ENCODE results near the gene ADORA2A.

Gene ADORA2A

GRCh38 chr22:24394254-24394653 lies 33.1 kb upstream of the ADORA2A start:
- Histone ChIP-seq H3K4me1 (ENCODE audit: insufficient read depth, low read length) (no peaks in the 10 kb centered on the region), H3K36me3 (ENCODE audit: insufficient read depth, low read length) (no peaks in the 10 kb centered on the region), H3K9ac (ENCODE audit: low read depth, low read length) (no peak overlapping the region), H3K9me3 (ENCODE audit: control insufficient read depth, insufficient read depth, low read length) (no peaks in the 10 kb centered on the region)

- no peaks in the 10 kb centered on the region; the same call in 1 of the 2 replicates for H3K36me3 ChIP-seq (ENCODE audit: insufficient read depth, low read length)
- H3K9ac ChIP-seq (ENCODE audit: low read depth, low read length) = no peak overlapping the region
- no peaks in the 10 kb centered on the region for H3K9me3 ChIP-seq (ENCODE audit: control insufficient read depth, insufficient read depth, low read length)
- no peaks in the 10 kb centered on the region for H3K4me1 ChIP-seq (ENCODE audit: insufficient read depth, low read length)
These were observed 29.0 kb upstream of the ADORA2A start for GRCh38 chr22:24398409-24398808.

GRCh38 chr22:24400034-24400725 lies 27.2 kb upstream of the ADORA2A start:
- Histone ChIP-seq H3K4me1 (ENCODE audit: insufficient read depth, low read length) (no peaks in the 10 kb centered on the region), H3K36me3 (ENCODE audit: insufficient read depth, low read length) (peaks cover 5% of the 10 kb centered on the region; the same call in 1 of the 2 replicates), H3K9me3 (ENCODE audit: control insufficient read depth, insufficient read depth, low read length) (no peaks in the 10 kb centered on the region; the same call in 1 of the 2 replicates), H3K9ac (ENCODE audit: low read depth, low read length) (no peak overlapping the region)

GRCh38 chr22:24400726-24401596 lies 26.4 kb upstream of the ADORA2A start:
- Histone ChIP-seq H3K36me3 (ENCODE audit: insufficient read depth, low read length) (peaks cover 5% of the 10 kb centered on the region; the same call in 1 of the 2 replicates), H3K4me1 (ENCODE audit: insufficient read depth, low read length) (no peaks in the 10 kb centered on the region), H3K9me3 (ENCODE audit: control insufficient read depth, insufficient read depth, low read length) (no peaks in the 10 kb centered on the region; the same call in 1 of the 2 replicates), H3K9ac (ENCODE audit: low read depth, low read length) (no peak overlapping the region)

GRCh38 chr22:24401931-24402367 lies 25.4 kb upstream of the ADORA2A start:
- no peaks in the 10 kb centered on the region; the same call in 1 of the 2 replicates for H3K9me3 ChIP-seq (ENCODE audit: control insufficient read depth, insufficient read depth, low read length)
- H3K9ac ChIP-seq (ENCODE audit: low read depth, low read length) = no peak overlapping the region
- H3K4me1 ChIP-seq (ENCODE audit: insufficient read depth, low read length) = no peaks in the 10 kb centered on the region
- peaks cover 5% of the 10 kb centered on the region; the same call in 1 of the 2 replicates for H3K36me3 ChIP-seq (ENCODE audit: insufficient read depth, low read length)

GRCh38 chr22:24402460-24403192 lies 24.8 kb upstream of the ADORA2A start:
- Histone ChIP-seq H3K9me3 (ENCODE audit: control insufficient read depth, insufficient read depth, low read length) (no peaks in the 10 kb centered on the region; the same call in 1 of the 2 replicates), H3K4me1 (ENCODE audit: insufficient read depth, low read length) (no peaks in the 10 kb centered on the region), H3K9ac (ENCODE audit: low read depth, low read length) (no peak overlapping the region), H3K36me3 (ENCODE audit: insufficient read depth, low read length) (peaks cover 5% of the 10 kb centered on the region; the same call in 1 of the 2 replicates)

GRCh38 chr22:24403346-24403745 lies 24.1 kb upstream of the ADORA2A start:
- Histone ChIP-seq H3K36me3 (ENCODE audit: insufficient read depth, low read length) (peaks cover 5% of the 10 kb centered on the region; the same call in 1 of the 2 replicates), H3K4me1 (ENCODE audit: insufficient read depth, low read length) (no peaks in the 10 kb centered on the region), H3K9me3 (ENCODE audit: control insufficient read depth, insufficient read depth, low read length) (no peaks in the 10 kb centered on the region; the same call in 1 of the 2 replicates), H3K9ac (ENCODE audit: low read depth, low read length) (no peak overlapping the region)

- H3K36me3 ChIP-seq (ENCODE audit: insufficient read depth, low read length) = peaks cover 5% of the 10 kb centered on the region; the same call in 1 of the 2 replicates
- no peaks in the 10 kb centered on the region; the same call in 1 of the 2 replicates for H3K9me3 ChIP-seq (ENCODE audit: control insufficient read depth, insufficient read depth, low read length)
- no peak overlapping the region for H3K9ac ChIP-seq (ENCODE audit: low read depth, low read length)
- H3K4me1 ChIP-seq (ENCODE audit: insufficient read depth, low read length) = no peaks in the 10 kb centered on the region
These were observed 22.7 kb upstream of the ADORA2A start for GRCh38 chr22:24404561-24405275.

GRCh38 chr22:24405631-24406321 lies 21.6 kb upstream of the ADORA2A start:
- no peaks in the 10 kb centered on the region for H3K4me1 ChIP-seq (ENCODE audit: insufficient read depth, low read length)
- no peak overlapping the region for H3K9ac ChIP-seq (ENCODE audit: low read depth, low read length)
- H3K36me3 ChIP-seq (ENCODE audit: insufficient read depth, low read length) = peaks cover 5% of the 10 kb centered on the region; the same call in 1 of the 2 replicates

GRCh38 chr22:24406322-24407277 lies 20.8 kb upstream of the ADORA2A start:
- Histone ChIP-seq H3K36me3 (ENCODE audit: insufficient read depth, low read length) (peaks cover 5% of the 10 kb centered on the region; the same call in 1 of the 2 replicates), H3K9ac (ENCODE audit: low read depth, low read length) (no peak overlapping the region), H3K4me1 (ENCODE audit: insufficient read depth, low read length) (no peaks in the 10 kb centered on the region), H3K9me3 (ENCODE audit: control insufficient read depth, insufficient read depth, low read length) (no peaks in the 10 kb centered on the region; the same call in 1 of the 2 replicates)

More at GRCh38 chr22:24405631-24406321, 21.6 kb upstream of the ADORA2A start:
- H3K9me3 ChIP-seq (ENCODE audit: control insufficient read depth, insufficient read depth, low read length) = no peaks in the 10 kb centered on the region; the same call in 1 of the 2 replicates

- H3K9ac ChIP-seq (ENCODE audit: low read depth, low read length) = no peak overlapping the region
- peaks cover 5% of the 10 kb centered on the region; the same call in 1 of the 2 replicates for H3K36me3 ChIP-seq (ENCODE audit: insufficient read depth, low read length)
- H3K9me3 ChIP-seq (ENCODE audit: control insufficient read depth, insufficient read depth, low read length) = no peaks in the 10 kb centered on the region; the same call in 1 of the 2 replicates
- no peaks in the 10 kb centered on the region for H3K4me1 ChIP-seq (ENCODE audit: insufficient read depth, low read length)
These were observed 20.1 kb upstream of the ADORA2A start for GRCh38 chr22:24407278-24407665.

GRCh38 chr22:24407884-24408283 lies 19.5 kb upstream of the ADORA2A start:
- peaks cover 5% of the 10 kb centered on the region; the same call in 1 of the 2 replicates for H3K36me3 ChIP-seq (ENCODE audit: insufficient read depth, low read length)

More at GRCh38 chr22:24407884-24408283, 19.5 kb upstream of the ADORA2A start:
- H3K4me1 ChIP-seq (ENCODE audit: insufficient read depth, low read length) = no peaks in the 10 kb centered on the region
- no peaks in the 10 kb centered on the region; the same call in 1 of the 2 replicates for H3K9me3 ChIP-seq (ENCODE audit: control insufficient read depth, insufficient read depth, low read length)
- H3K9ac ChIP-seq (ENCODE audit: low read depth, low read length) = no peak overlapping the region

Measured in ES-I3 (cell line).